Osteoblast (primary cell): ENCODE results near the gene HOXD4. TPM values are rescaled to one million over a fixed set of nuclear protein-coding genes. Genes with fewer than 3 reads are reported as not detected.
A peak's percentile ranks its signal among the peaks of the same experiment; 100 is the strongest.

Experiments
- DNase-seq: peaks from one replicate; pipeline ENCODE4 v3.0.0; 2011; ENCODE audit warnings: low spot score, mixed read lengths; ENCODE audit not compliant: insufficient read length; ENCODE audit errors: missing footprints
- H2AFZ ChIP-seq: 2 replicates; pipeline ENCODE4 v1.6.0; 2011; ENCODE audit warnings: mild to moderate bottlenecking, low read length
- H3K27ac ChIP-seq: 2 replicates; pipeline ENCODE4 v1.5.1; 2011; ENCODE audit warnings: mild to moderate bottlenecking, low read depth, low read length, moderate library complexity
- H3K27me3 ChIP-seq: 2 replicates; pipeline ENCODE4 v1.6.0; 2012; ENCODE audit warnings: mild to moderate bottlenecking, control low read depth, inconsistent platforms, low read length, moderate library complexity; ENCODE audit not compliant: insufficient read depth
- H3K36me3 ChIP-seq: 2 replicates; pipeline ENCODE4 v1.5.1; 2011; ENCODE audit warnings: mild to moderate bottlenecking, low read length, control low read depth, moderate library complexity; ENCODE audit not compliant: insufficient read depth
- H3K4me1 ChIP-seq: 2 replicates; pipeline ENCODE4 v1.5.1; 2011; ENCODE audit warnings: mild to moderate bottlenecking, low read length, control low read depth, moderate library complexity; ENCODE audit not compliant: insufficient read depth
- H3K4me2 ChIP-seq: 2 replicates; pipeline ENCODE4 v1.6.0; 2011; ENCODE audit warnings: mild to moderate bottlenecking, low read length; ENCODE audit not compliant: insufficient read depth
- H3K4me3 ChIP-seq: fragments of 200-600 bp; sonication (generic); 3 replicates; pipeline ENCODE4 v1.5.1; 2012; ENCODE audit warnings: mild to moderate bottlenecking, low read length, inconsistent platforms; ENCODE audit not compliant: insufficient read depth
- H3K79me2 ChIP-seq: 2 replicates; pipeline ENCODE4 v1.6.0; 2012; ENCODE audit warnings: mild to moderate bottlenecking, low read length, control low read depth, inconsistent platforms; ENCODE audit not compliant: insufficient read depth
- H3K9me3 ChIP-seq: 2 replicates; pipeline ENCODE4 v1.5.1; 2011; ENCODE audit warnings: low read depth, low read length, control low read depth
- H4K20me1 ChIP-seq: 2 replicates; pipeline ENCODE4 v1.6.0; 2012; ENCODE audit warnings: mild to moderate bottlenecking, low read length, control low read depth; ENCODE audit not compliant: insufficient read depth
- total RNA-seq: library from RNA; depleted of rRNA; stranded (reverse); fragments of >200 nt; gene quantifications from 2 replicates; pipeline ENCODE4 v1.2.3, GENCODE V29; 2012
- TF ChIP-seq, protein P1 (sequence below): IDR thresholded peaks from 2 replicates; pipeline ENCODE4 v1.5.1; 2011; ENCODE audit warnings: mild to moderate bottlenecking, low read depth, low read length, moderate library complexity; ENCODE audit errors: extremely low read depth

Gene HOXD4
- total RNA-seq, 1 donor, result 0.36 TPM

DNA sequence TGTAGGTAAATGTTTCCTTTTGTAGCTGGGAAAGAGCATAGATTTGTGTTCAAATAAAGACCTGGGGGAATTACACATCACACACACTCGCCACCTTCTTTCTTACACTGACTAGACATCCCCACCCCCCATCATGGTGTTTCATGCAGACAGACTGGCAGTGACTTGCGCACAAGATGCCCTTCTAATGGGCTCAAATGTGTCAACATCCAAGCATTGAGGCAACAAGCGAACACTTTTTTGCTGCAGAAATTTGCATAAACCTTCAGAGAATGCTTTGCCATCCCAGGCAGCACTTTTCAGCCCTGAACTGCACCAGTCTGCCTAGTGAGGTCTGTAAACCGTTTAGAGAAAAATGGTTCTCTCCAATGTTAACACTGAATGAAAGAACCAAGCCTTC is 17.3 kb upstream of the HOXD4 start:
- Histone ChIP-seq H3K27ac (no peak overlapping the region), H3K79me2 (peaks cover 30% of the 10 kb centered on the region), H3K4me1 (peaks cover 27% of the 10 kb centered on the region), H2AFZ (no peak overlapping the region), H3K4me2 (no peak overlapping the region), H3K9me3 (no peaks in the 10 kb centered on the region), H3K27me3 (no peaks in the 10 kb centered on the region), H3K36me3 (peaks cover 5% of the 10 kb centered on the region), H4K20me1 (no peaks in the 10 kb centered on the region), H3K4me3 (no peak overlapping the region)
- TF ChIP-seq, protein P1, sequence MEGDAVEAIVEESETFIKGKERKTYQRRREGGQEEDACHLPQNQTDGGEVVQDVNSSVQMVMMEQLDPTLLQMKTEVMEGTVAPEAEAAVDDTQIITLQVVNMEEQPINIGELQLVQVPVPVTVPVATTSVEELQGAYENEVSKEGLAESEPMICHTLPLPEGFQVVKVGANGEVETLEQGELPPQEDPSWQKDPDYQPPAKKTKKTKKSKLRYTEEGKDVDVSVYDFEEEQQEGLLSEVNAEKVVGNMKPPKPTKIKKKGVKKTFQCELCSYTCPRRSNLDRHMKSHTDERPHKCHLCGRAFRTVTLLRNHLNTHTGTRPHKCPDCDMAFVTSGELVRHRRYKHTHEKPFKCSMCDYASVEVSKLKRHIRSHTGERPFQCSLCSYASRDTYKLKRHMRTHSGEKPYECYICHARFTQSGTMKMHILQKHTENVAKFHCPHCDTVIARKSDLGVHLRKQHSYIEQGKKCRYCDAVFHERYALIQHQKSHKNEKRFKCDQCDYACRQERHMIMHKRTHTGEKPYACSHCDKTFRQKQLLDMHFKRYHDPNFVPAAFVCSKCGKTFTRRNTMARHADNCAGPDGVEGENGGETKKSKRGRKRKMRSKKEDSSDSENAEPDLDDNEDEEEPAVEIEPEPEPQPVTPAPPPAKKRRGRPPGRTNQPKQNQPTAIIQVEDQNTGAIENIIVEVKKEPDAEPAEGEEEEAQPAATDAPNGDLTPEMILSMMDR, result no peak
- no peak for DNase-seq

DNA sequence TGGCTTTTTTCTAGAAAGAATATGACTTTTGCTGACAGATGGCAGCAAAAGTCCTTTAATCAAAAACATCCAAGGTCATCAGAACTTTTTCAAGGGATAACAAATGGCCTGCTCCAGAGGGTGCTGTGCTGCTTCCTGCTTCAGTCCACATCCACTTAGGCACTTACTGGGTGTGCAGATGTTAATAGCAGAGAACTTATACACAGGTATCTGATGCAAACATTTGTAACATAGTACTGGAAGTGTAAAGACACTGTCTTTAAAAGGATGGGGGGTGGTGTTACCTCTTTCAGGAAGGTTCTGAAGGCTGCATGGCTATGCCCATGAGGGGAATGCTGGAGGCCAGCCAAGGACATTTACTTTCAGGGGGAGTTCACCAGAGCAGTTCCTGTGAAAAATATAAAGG is 16.3 kb upstream of the HOXD4 start:
- Histone ChIP-seq H3K36me3 (peaks cover 5% of the 10 kb centered on the region), H2AFZ (no peak overlapping the region), H3K4me2 (peak overlapping the region; percentile 88), H3K4me1 (peaks cover 29% of the 10 kb centered on the region), H3K27ac (peak overlapping the region; percentile 89), H3K9me3 (no peaks in the 10 kb centered on the region), H3K27me3 (no peaks in the 10 kb centered on the region), H3K79me2 (peaks cover 36% of the 10 kb centered on the region), H3K4me3 (no peak overlapping the region), H4K20me1 (no peaks in the 10 kb centered on the region)
- TF ChIP-seq, protein P1, result no peak
- peak; percentile 88 for DNase-seq

DNA sequence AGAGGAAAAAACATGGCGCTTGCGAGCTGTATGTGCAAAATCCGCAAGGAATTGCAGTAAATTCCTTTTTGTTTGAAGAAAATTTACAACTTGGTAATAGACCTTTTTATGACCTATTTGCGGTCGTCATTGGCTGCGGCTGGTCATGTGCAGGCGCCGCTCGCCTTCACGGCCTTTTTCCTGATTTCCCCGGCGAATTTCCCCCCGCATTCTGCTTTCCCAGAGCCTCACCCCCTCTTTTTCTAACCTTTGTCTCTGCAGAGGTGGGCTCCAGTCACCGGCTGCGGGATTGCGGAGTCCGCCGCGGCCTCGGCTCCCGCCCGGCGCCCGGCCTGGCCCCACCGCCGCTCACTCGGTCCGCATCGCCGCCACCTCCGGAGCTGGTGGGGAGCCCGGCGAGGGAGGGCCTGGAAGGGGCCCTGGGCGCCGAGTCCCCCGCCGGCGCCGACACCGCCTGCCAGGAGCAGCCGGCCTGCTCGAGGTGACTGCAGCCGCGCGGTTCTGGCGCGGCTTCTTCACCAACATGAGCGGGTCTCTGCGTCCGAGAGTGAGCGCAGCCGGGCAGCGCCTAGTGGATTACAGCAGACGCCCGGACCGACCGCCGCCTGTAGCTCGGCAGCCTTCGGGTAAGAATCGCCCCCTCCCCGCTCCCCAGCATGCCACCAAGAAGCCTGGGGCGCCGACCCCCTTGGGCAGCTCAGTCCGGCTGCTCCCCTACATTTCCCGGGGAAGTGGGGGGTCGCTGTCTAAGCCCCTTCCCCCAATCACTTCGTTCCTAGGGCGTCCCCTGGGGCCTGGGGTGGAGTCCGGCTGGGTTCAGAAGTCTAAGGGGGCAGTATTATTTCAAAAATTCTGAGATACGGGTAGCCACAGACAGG is 14.7 kb upstream of the HOXD4 start:
- H4K20me1 ChIP-seq, result peaks cover 4% of the 10 kb centered on the region
- peak overlapping the region; percentile 63 for H2AFZ ChIP-seq
- H3K36me3 ChIP-seq, result peaks cover 5% of the 10 kb centered on the region
- H3K4me3 ChIP-seq, result peak overlapping the region; percentile 86
- H3K79me2 ChIP-seq, result peaks cover 43% of the 10 kb centered on the region
- H3K27ac ChIP-seq, result peak overlapping the region; percentile 89
- H3K9me3 ChIP-seq, result no peaks in the 10 kb centered on the region
- DNase-seq, result peak; percentile 96
- peaks cover 24% of the 10 kb centered on the region for H3K4me1 ChIP-seq
- H3K4me2 ChIP-seq, result peak overlapping the region; percentile 88
- TF ChIP-seq, protein P1, result no peak
- no peaks in the 10 kb centered on the region for H3K27me3 ChIP-seq

DNA sequence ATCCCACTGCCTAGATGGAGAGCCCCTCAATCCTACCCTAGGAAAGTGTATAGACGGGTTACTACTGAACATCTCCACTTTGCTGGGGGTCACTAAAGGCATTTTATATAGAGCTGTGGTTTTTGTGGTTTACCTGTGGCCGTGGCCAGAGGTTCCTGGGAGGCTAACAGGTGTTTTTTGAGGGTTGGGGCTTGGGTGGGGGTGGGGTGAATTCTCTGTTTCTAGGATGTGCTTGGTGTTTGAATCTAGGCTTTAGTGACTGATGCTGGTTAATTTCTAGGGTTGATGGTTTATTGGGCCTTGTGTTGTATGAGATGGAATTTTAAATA is 14.1 kb upstream of the HOXD4 start:
- peak; percentile 66 for DNase-seq
- Histone ChIP-seq H3K4me1 (peaks cover 24% of the 10 kb centered on the region), H3K9me3 (no peaks in the 10 kb centered on the region), H3K27ac (peak overlapping the region; percentile 89), H3K4me2 (peak overlapping the region; percentile 88), H2AFZ (peak overlapping the region; percentile 63), H3K79me2 (peaks cover 49% of the 10 kb centered on the region), H3K36me3 (peaks cover 3% of the 10 kb centered on the region), H4K20me1 (peaks cover 4% of the 10 kb centered on the region), H3K27me3 (no peaks in the 10 kb centered on the region), H3K4me3 (peak overlapping the region; percentile 86)
- TF ChIP-seq, protein P1, result no peak
